GM12878 (cell line): ENCODE data around the gene ABCC1. TPM values are rescaled to one million over a fixed set of nuclear protein-coding genes. Genes with fewer than 3 reads are reported as not detected.

ENCODE experiments used
- ATAC-seq: fragments of 200-7000 bp; cut with Tn5 transposase; 3 replicates; pipeline ENCODE4 v1.9.1; 2020; ENCODE audit warnings: mild to moderate bottlenecking, moderate library complexity
- BruUV-seq: library from RNA; stranded (reverse); fragments of 400-500 nt; replicated peaks from 2 replicates; lab custom pipeline; 2021; lab: Mats Ljungman, UMichigan
- CTCF ChIA-PET: fragments of 300-600 bp; sonication (Branson Sonifier 250); formaldehyde crosslinking; extraction: SDS; loops from one replicate; lab custom pipeline; 2021; ENCODE audit warnings: inconsistent platforms; lab: Yijun Ruan, JAX
- POLR2A ChIA-PET: fragments of 350-600 bp; formaldehyde crosslinking; extraction: SDS; loops from one replicate; lab custom pipeline; 2021; ENCODE audit warnings: inconsistent platforms; lab: Charles Lee
- RAD21 ChIA-PET: fragments of 300-600 bp; sonication (Branson Sonifier 250); formaldehyde crosslinking; loops from one replicate; lab custom pipeline; 2023; ENCODE audit warnings: antibody characterized with exemption; ENCODE audit not compliant: unreplicated experiment; lab: Charles Lee
- SMC1A ChIA-PET: fragments of 300-600 bp; sonication (Branson Sonifier 250); formaldehyde crosslinking; loops from one replicate; lab custom pipeline; 2023; ENCODE audit not compliant: unreplicated experiment, uncharacterized antibody; lab: Charles Lee
- DNase-seq: peaks from one replicate; pipeline ENCODE4 v3.0.0-alpha.2; 2011; ENCODE audit warnings: low read depth, low spot score
- FAIRE-seq: peaks from 3 replicates; lab custom pipeline; 2011; peaks lifted over from hg19 to GRCh38; lab: Jason Lieb, UNC
- H2AFZ ChIP-seq: 2 replicates; pipeline ENCODE4 v1.6.0; 2011; ENCODE audit warnings: low read depth, low read length, control low read depth; ENCODE audit not compliant: control insufficient read depth
- H3K27ac ChIP-seq: 2 replicates; pipeline ENCODE4 v1.5.1; 2011; ENCODE audit warnings: control low read depth; ENCODE audit not compliant: control insufficient read depth, insufficient read depth
- H3K27me3 ChIP-seq, 2 experiments: replicated peaks in 1 of 2; 2 replicates each; pipeline versions ENCODE4 v1.6.0 to v1.6.1; 2011; ENCODE audit warnings: low read length in 1 of 2; ENCODE audit not compliant: control insufficient read depth in 2 of 2, insufficient read depth in 2 of 2
- H3K36me3 ChIP-seq, 2 experiments: 2 replicates each; pipeline ENCODE4 v1.5.1; 2011; ENCODE audit warnings: low read length in 1 of 2; ENCODE audit not compliant: control insufficient read depth in 2 of 2, insufficient read depth in 2 of 2
- H3K4me1 ChIP-seq: 2 replicates; pipeline ENCODE4 v1.6.1; 2011; ENCODE audit warnings: mild to moderate bottlenecking, low read length, moderate library complexity, mixed read lengths; ENCODE audit not compliant: control insufficient read depth, insufficient read depth
- H3K4me2 ChIP-seq: 2 replicates; pipeline ENCODE4 v1.6.0; 2011; ENCODE audit warnings: control low read depth; ENCODE audit not compliant: control insufficient read depth, insufficient read depth
- H3K4me3 ChIP-seq: fragments of 200-600 bp; sonication (generic); 2 replicates; pipeline ENCODE4 v1.5.1; 2016
- H3K79me2 ChIP-seq: 2 replicates; pipeline ENCODE4 v1.6.0; 2011; ENCODE audit warnings: low read length; ENCODE audit not compliant: control insufficient read depth, insufficient read depth
- H3K9ac ChIP-seq: 2 replicates; pipeline ENCODE4 v1.8.0; 2011; ENCODE audit warnings: low read length, control low read depth, mixed read lengths; ENCODE audit not compliant: control insufficient read depth, insufficient read depth
- H3K9me3 ChIP-seq: replicated peaks from 3 replicates; pipeline ENCODE4 v1.5.1; 2011; ENCODE audit warnings: mild to moderate bottlenecking, low read length; ENCODE audit not compliant: control insufficient read depth, insufficient read depth
- H4K20me1 ChIP-seq: 2 replicates; pipeline ENCODE4 v1.6.0; 2011; ENCODE audit not compliant: control insufficient read depth, insufficient read depth
- BHLHE40 ChIP-seq, 2 experiments: fragments of 450-650 bp in 1 of 2; IDR thresholded peaks; 2 replicates each; pipeline ENCODE4 v1.6.1; 2011 to 2017; ENCODE audit warnings: low read depth in 2 of 2, borderline replicate concordance in 1 of 2, improper control_type of control experiment in 1 of 2, low read length in 1 of 2, mild to moderate bottlenecking in 1 of 2
- GABPA ChIP-seq: IDR thresholded peaks from 2 replicates; pipeline ENCODE4 v1.6.1; 2014; ENCODE audit warnings: antibody characterized with exemption, low read depth, mild to moderate bottlenecking, inconsistent platforms
- HDAC6 ChIP-seq: fragments of 200-600 bp; sonication (generic); IDR thresholded peaks from one replicate; pipeline ENCODE4 v1.8.0; 2017; ENCODE audit warnings: antibody characterized with exemption; ENCODE audit not compliant: unreplicated experiment
- HDGF ChIP-seq: fragments of 450-650 bp; IDR thresholded peaks from 2 replicates; pipeline ENCODE4 v1.6.1; 2016; ENCODE audit warnings: antibody characterized with exemption
- IRF4 ChIP-seq: IDR thresholded peaks from 2 replicates; pipeline ENCODE4 v1.6.1; 2011; ENCODE audit warnings: low read depth, low read length
- KLF5 ChIP-seq: fragments of 450-650 bp; IDR thresholded peaks from 2 replicates; pipeline ENCODE4 v1.6.1; 2014; ENCODE audit warnings: mild to moderate bottlenecking; ENCODE audit not compliant: partially characterized antibody
- MTA2 ChIP-seq: fragments of 450-650 bp; IDR thresholded peaks from 2 replicates; pipeline ENCODE4 v1.6.1; 2016; ENCODE audit warnings: low read depth, mild to moderate bottlenecking, moderate library complexity
- MTA3 ChIP-seq: IDR thresholded peaks from 2 replicates; pipeline ENCODE4 v1.6.1; 2012; ENCODE audit warnings: low read length, inconsistent platforms, borderline replicate concordance
- MXI1 ChIP-seq: fragments of 150-350 bp; IDR thresholded peaks from 2 replicates; pipeline ENCODE4 v1.6.1; 2011; ENCODE audit warnings: low read depth, mild to moderate bottlenecking, inconsistent platforms, low read length, improper control_type of control experiment
- NR2C1 ChIP-seq: fragments of 450-650 bp; IDR thresholded peaks from 2 replicates; pipeline ENCODE4 v1.6.1; 2017; ENCODE audit warnings: antibody characterized with exemption, mild to moderate bottlenecking, moderate library complexity
- NR2F1 ChIP-seq: fragments of 450-650 bp; conservative IDR thresholded peaks from 2 replicates; pipeline ENCODE4 v1.6.1; 2017; ENCODE audit warnings: mild to moderate bottlenecking
- PML ChIP-seq: IDR thresholded peaks from 2 replicates; pipeline ENCODE4 v1.6.1; 2012; ENCODE audit warnings: low read length, inconsistent platforms
- POU2F2 ChIP-seq: IDR thresholded peaks from 3 replicates; pipeline ENCODE4 v1.6.1; 2011; ENCODE audit warnings: low read depth, mild to moderate bottlenecking, low read length, borderline replicate concordance
- RCOR1 ChIP-seq: conservative IDR thresholded peaks from 2 replicates; pipeline ENCODE4 v1.6.1; 2012; ENCODE audit warnings: low read depth, low read length, improper control_type of control experiment
- SPI1 ChIP-seq: IDR thresholded peaks from 2 replicates; pipeline ENCODE4 v1.6.1; 2011; ENCODE audit warnings: low read depth, mild to moderate bottlenecking, low read length, moderate library complexity, borderline replicate concordance; ENCODE audit not compliant: insufficient read depth
- TCF12 ChIP-seq: IDR thresholded peaks from 2 replicates; pipeline ENCODE4 v1.6.1; 2011; ENCODE audit warnings: low read depth, mild to moderate bottlenecking, low read length
- TCF3 ChIP-seq: IDR thresholded peaks from 2 replicates; pipeline ENCODE4 v1.6.1; 2012; ENCODE audit warnings: low read depth, mild to moderate bottlenecking, low read length, borderline replicate concordance; ENCODE audit not compliant: insufficient read depth
- ZBED1 ChIP-seq: IDR thresholded peaks from 2 replicates; pipeline ENCODE4 v1.6.1; 2016; ENCODE audit warnings: borderline replicate concordance
- ZNF622 ChIP-seq: fragments of 450-650 bp; IDR thresholded peaks from 2 replicates; pipeline ENCODE4 v1.6.1; 2017; ENCODE audit warnings: mild to moderate bottlenecking, inconsistent platforms
- WGBS: methylation state at CpG from one replicate; pipeline ENCODE4 v1.1.6; 2016; ENCODE audit warnings: low lambda C conversion rate; ENCODE audit not compliant: insufficient replicate concordance, insufficient coverage; ENCODE audit errors: missing lambda C conversion rate; 5-methylcytosine and 5-hydroxymethylcytosine counted together
- in situ Hi-C: fragments of 300-500 bp; cut with MboI; formaldehyde crosslinking; loops from 9 replicates; pipeline ENCODE4 v1.14.3; 2018; ENCODE audit warnings: mixed read lengths
- intact Hi-C: fragments of 100-400 bp; cut with micrococcal nuclease; formaldehyde crosslinking; loops from one replicate; pipeline ENCODE4 v1.14.2; 2022; ENCODE audit not compliant: unreplicated experiment
- polyA plus RNA-seq, 11 experiments: library from polyadenylated mRNA; depleted of rRNA in 4 of 11; unstranded in 6 of 11; stranded (reverse) in 5 of 11; fragments of >200 nt; fragmentation: Nextera tagmentation in 4 of 11; fragmentation: Illumina TruSeq in 1 of 11; extraction: Ambion mirVana in 4 of 11; extraction: Trizol in 1 of 11; gene quantifications; 1 replicate in 1 of 11; 2 replicates in 10 of 11; pipeline versions ENCODE4 v1.2.1 to v1.2.3, GENCODE V29; 2011 to 2016; ENCODE audit warnings: inconsistent platforms in 2 of 11, missing spikeins in 2 of 11, low read depth in 1 of 11
- total RNA-seq, 4 experiments: library from RNA; depleted of rRNA in 3 of 4; stranded (reverse); fragments of >200 nt in 3 of 4; fragmentation: Illumina TruSeq in 1 of 4; extraction: Trizol in 1 of 4; gene quantifications; 2 replicates each; pipeline versions ENCODE4 v1.2.1 to v1.2.3, GENCODE V29; 2013 to 2021
- TF ChIP-seq, protein P1 (sequence below): fragments of 450-650 bp; IDR thresholded peaks from 2 replicates; pipeline ENCODE4 v1.6.1; 2017; ENCODE audit warnings: low read depth, mild to moderate bottlenecking, moderate library complexity
- TF ChIP-seq, protein P2 (sequence below): fragments of 450-650 bp; IDR thresholded peaks from 2 replicates; pipeline ENCODE4 v1.6.1; 2017; ENCODE audit warnings: borderline replicate concordance

Gene ABCC1
- total and polyA plus RNA-seq, 10 of the 15 experiments (the other 5 are each of a cell fraction or from before 2014, with no cell fraction given) = 3.2 to 44.6 (median 14.5) TPM

DNA sequence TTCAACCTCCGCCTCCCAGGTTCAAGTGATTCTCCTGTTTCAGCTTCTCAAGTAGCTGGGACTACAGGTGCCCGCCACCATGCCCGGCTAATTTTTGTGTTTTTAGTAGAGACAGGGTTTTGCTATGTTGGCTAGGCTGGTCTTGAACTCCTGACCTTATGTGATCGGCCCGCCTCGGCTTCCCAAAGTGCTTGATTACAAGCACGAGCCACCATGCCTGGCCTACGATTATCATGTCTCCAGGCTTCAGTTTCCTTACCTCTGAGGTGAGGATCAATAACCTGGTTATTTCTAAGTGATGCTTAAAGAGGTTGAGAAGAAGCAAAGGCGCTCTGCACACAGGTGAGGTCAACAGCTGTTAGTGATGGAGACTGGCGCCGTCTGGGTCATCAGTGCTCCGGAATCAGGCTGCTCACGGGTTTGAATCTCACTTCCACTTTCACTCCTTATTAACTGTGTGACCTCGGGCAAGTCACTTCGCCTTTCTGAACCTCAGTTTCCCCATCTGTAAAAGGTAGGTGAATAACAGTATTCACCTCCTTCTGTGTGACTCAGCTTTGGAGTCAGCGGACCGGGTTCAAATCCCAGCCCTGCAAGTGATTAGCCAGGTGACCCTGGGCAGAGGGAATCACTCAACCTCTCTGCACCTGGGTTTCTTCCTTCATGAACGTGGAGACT lies 745 bp upstream of the ABCC1 start:
- BruUV-seq = no TSS peak
- in situ Hi-C loops = no loop called here
- TF ChIP-seq MTA3 (no peak), TCF12 (no peak), BHLHE40 (IDR thresholded peaks at IDR 0.05; ENCODE audit: borderline replicate concordance in 1 of 2, low read depth in 2 of 2, low read length in 1 of 2) (peak; percentile 71 to 72), TCF3 (peak; percentile 68; the same call in 1 of the 2 replicates), HDAC6 (no peak), POU2F2 (no peak), RCOR1 (0 out of 2 replicates have a peak, but pooled peaks have one; percentile 43), PML (no peak), NR2C1 (peak; percentile 53; the same call in 1 of the 2 replicates), IRF4 (0 out of 2 replicates have a peak, but pooled peaks have one; percentile 18), MTA2 (0 out of 2 replicates have a peak, but pooled peaks have one; percentile 3), SPI1 (peak; percentile 64), KLF5 (peak; percentile 31), HDGF (no peak), NR2F1 (peak; percentile 61), ZNF622 (no peak), GABPA (no peak), MXI1 (0 out of 2 replicates have a peak, but pooled peaks have one; percentile 18), ZBED1 (no peak)
- TF ChIP-seq, protein P1, sequence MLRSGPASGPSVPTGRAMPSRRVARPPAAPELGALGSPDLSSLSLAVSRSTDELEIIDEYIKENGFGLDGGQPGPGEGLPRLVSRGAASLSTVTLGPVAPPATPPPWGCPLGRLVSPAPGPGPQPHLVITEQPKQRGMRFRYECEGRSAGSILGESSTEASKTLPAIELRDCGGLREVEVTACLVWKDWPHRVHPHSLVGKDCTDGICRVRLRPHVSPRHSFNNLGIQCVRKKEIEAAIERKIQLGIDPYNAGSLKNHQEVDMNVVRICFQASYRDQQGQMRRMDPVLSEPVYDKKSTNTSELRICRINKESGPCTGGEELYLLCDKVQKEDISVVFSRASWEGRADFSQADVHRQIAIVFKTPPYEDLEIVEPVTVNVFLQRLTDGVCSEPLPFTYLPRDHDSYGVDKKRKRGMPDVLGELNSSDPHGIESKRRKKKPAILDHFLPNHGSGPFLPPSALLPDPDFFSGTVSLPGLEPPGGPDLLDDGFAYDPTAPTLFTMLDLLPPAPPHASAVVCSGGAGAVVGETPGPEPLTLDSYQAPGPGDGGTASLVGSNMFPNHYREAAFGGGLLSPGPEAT = 0 out of 2 replicates have a peak, but pooled peaks have one; percentile 30
- TF ChIP-seq, protein P2, sequence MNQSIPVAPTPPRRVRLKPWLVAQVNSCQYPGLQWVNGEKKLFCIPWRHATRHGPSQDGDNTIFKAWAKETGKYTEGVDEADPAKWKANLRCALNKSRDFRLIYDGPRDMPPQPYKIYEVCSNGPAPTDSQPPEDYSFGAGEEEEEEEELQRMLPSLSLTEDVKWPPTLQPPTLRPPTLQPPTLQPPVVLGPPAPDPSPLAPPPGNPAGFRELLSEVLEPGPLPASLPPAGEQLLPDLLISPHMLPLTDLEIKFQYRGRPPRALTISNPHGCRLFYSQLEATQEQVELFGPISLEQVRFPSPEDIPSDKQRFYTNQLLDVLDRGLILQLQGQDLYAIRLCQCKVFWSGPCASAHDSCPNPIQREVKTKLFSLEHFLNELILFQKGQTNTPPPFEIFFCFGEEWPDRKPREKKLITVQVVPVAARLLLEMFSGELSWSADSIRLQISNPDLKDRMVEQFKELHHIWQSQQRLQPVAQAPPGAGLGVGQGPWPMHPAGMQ = no peak

More for the DNA sequence above, 745 bp upstream of the ABCC1 start:
- DNase-seq (no peak), FAIRE-seq (no peak), ATAC-seq (peak; percentile 70)
- Histone ChIP-seq H4K20me1 (peaks cover 3% of the 10 kb centered on the region), H3K9me3 (no peaks in the 10 kb centered on the region), H3K9ac (peak overlapping the region; percentile 80), H3K4me1 (peaks cover 16% of the 10 kb centered on the region), H3K27ac (peak overlapping the region; percentile 86), H3K36me3 (peaks cover 0 to 3% of the 10 kb centered on the region in 2 experiments; a peak in 1 of 4 replicates), H3K4me3 (peak overlapping the region; percentile 89), H3K79me2 (peaks cover 43% of the 10 kb centered on the region), H3K4me2 (peak overlapping the region; percentile 82), H2AFZ (peak overlapping the region; percentile 66), H3K27me3 (no peaks in the 10 kb centered on the region)
- intact Hi-C loops = loop anchor here (5.0 kb wide), 1 partner anchor 61 kb away; the partner anchor contains the start of gene CEP20
- ChIA-PET SMC1A (interaction anchor here (1.1 to 2.1 kb wide), 4 partner anchors 10 to 77 kb away, joined by 3 to 10 read pairs (median 6); partner anchors contain the start of gene CEP20), CTCF (interaction anchor here (1.4 kb wide), 1 partner anchor 76 kb away, joined by 4 read pairs; no protein-coding TSS in a partner anchor), POLR2A (interaction anchor here (0.7 to 1.3 kb wide), 4 partner anchors 11 to 140 kb away, joined by 3 to 4 read pairs (median 4); partner anchors contain the start of gene CEP20), RAD21 (interaction anchor here (1.0 kb wide), 1 partner anchor 60 kb away, joined by 6 read pairs; the partner anchor contains the start of gene CEP20)
- 43% methylated on average over 16 of the region's 18 CpGs for WGBS
